Mesothelial cell of epicardium (in vitro differentiated cells): Measurements from ENCODE around the gene IL22RA1. TPM values are rescaled to one million over a fixed set of nuclear protein-coding genes. Genes with fewer than 3 reads are reported as not detected.

Experiments used
- DNase-seq, 2 experiments: peaks; one replicate each; pipeline ENCODE4 v3.0.0; 2021; ENCODE audit warnings: low spot score in 2 of 2; ENCODE audit not compliant: unreplicated experiment in 2 of 2
- H3K27ac Mint-ChIP-seq: 2 replicates; pipeline ENCODE4 v1.8.0; 2021; ENCODE audit warnings: mixed read lengths
- H3K27me3 Mint-ChIP-seq: 2 replicates; pipeline ENCODE4 v1.8.0; 2021; ENCODE audit warnings: low read depth, mixed read lengths
- H3K36me3 Mint-ChIP-seq: 2 replicates; pipeline ENCODE4 v1.8.0; 2021; ENCODE audit warnings: mixed read lengths
- H3K4me1 Mint-ChIP-seq: 2 replicates; pipeline ENCODE4 v1.8.0; 2021; ENCODE audit warnings: mixed read lengths
- H3K4me3 Mint-ChIP-seq: 2 replicates; pipeline ENCODE4 v1.8.0; 2021; ENCODE audit warnings: mild to moderate bottlenecking, moderate library complexity, mixed read lengths
- H3K9me3 Mint-ChIP-seq: 2 replicates; pipeline ENCODE4 v1.8.0; 2021; ENCODE audit warnings: mixed read lengths
- total RNA-seq: library from RNA; stranded (reverse); gene quantifications from 3 replicates; pipeline ENCODE4 v1.2.1, GENCODE V29; 2021
- TF ChIP-seq, protein P1 (sequence below): fragments of 200-600 bp; sonication (generic); IDR thresholded peaks from one replicate; pipeline ENCODE4 v1.5.0; 2021; ENCODE audit warnings: antibody characterized with exemption; ENCODE audit not compliant: unreplicated experiment

IL22RA1 gene
- total RNA-seq, 1 donor from 2014 or later: 0.09 TPM

- Mint-ChIP-seq H3K27me3 (peaks cover 3% of the 10 kb centered on the region), H3K4me3 (no peak overlapping the region), H3K4me1 (peaks cover 8% of the 10 kb centered on the region), H3K9me3 (no peaks in the 10 kb centered on the region), H3K36me3 (no peaks in the 10 kb centered on the region), H3K27ac (no peak overlapping the region)
- no peak for DNase-seq
- TF ChIP-seq, protein P1, sequence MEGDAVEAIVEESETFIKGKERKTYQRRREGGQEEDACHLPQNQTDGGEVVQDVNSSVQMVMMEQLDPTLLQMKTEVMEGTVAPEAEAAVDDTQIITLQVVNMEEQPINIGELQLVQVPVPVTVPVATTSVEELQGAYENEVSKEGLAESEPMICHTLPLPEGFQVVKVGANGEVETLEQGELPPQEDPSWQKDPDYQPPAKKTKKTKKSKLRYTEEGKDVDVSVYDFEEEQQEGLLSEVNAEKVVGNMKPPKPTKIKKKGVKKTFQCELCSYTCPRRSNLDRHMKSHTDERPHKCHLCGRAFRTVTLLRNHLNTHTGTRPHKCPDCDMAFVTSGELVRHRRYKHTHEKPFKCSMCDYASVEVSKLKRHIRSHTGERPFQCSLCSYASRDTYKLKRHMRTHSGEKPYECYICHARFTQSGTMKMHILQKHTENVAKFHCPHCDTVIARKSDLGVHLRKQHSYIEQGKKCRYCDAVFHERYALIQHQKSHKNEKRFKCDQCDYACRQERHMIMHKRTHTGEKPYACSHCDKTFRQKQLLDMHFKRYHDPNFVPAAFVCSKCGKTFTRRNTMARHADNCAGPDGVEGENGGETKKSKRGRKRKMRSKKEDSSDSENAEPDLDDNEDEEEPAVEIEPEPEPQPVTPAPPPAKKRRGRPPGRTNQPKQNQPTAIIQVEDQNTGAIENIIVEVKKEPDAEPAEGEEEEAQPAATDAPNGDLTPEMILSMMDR: no peak
Observed at GRCh38 chr1:24123611-24124010, 19.3 kb downstream of the IL22RA1 start.

DNA sequence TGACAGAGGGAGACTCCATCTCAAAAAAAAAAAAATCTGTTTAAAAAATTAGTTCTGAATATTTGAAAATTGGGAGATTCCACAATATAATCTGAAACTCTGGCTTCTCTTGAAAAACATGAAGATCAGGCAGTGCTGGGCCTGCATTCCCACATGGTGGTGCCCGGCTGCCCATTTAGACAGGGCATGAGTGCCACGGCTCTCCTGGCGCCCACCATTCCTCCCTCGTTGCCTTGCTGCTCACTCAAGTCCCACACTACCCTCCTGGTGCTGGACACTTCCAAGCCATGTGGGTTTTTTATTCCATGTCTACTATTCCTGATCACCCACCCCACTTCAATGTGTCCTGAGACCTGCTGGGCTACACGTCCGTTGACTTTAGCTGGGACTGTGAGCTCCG is 20.2 kb downstream of the IL22RA1 start:
- no peak overlapping the region for H3K27ac Mint-ChIP-seq
- no peaks in the 10 kb centered on the region for H3K36me3 Mint-ChIP-seq
- DNase-seq: no peak
- no peaks in the 10 kb centered on the region for H3K9me3 Mint-ChIP-seq
- peaks cover 3% of the 10 kb centered on the region for H3K27me3 Mint-ChIP-seq
- TF ChIP-seq, protein P1: no peak
- H3K4me3 Mint-ChIP-seq: no peak overlapping the region
- peaks cover 9% of the 10 kb centered on the region for H3K4me1 Mint-ChIP-seq

GRCh38 chr1:24121406-24121805 is 21.5 kb downstream of the IL22RA1 start:
- DNase-seq: no peak
- H3K27ac Mint-ChIP-seq: no peak overlapping the region
- H3K4me3 Mint-ChIP-seq: no peak overlapping the region
- H3K4me1 Mint-ChIP-seq: peaks cover 12% of the 10 kb centered on the region
- TF ChIP-seq, protein P1: no peak
- peaks cover 3% of the 10 kb centered on the region for H3K27me3 Mint-ChIP-seq
- no peaks in the 10 kb centered on the region for H3K9me3 Mint-ChIP-seq
- H3K36me3 Mint-ChIP-seq: no peaks in the 10 kb centered on the region

- H3K36me3 Mint-ChIP-seq: no peaks in the 10 kb centered on the region
- peaks cover 12% of the 10 kb centered on the region for H3K4me1 Mint-ChIP-seq
- no peaks in the 10 kb centered on the region for H3K9me3 Mint-ChIP-seq
- no peak for DNase-seq
- TF ChIP-seq, protein P1: no peak
- peaks cover 5% of the 10 kb centered on the region for H3K27me3 Mint-ChIP-seq
- H3K4me3 Mint-ChIP-seq: no peak overlapping the region
- H3K27ac Mint-ChIP-seq: no peak overlapping the region
Observed at GRCh38 chr1:24120965-24121364, 22.0 kb downstream of the IL22RA1 start.

DNA sequence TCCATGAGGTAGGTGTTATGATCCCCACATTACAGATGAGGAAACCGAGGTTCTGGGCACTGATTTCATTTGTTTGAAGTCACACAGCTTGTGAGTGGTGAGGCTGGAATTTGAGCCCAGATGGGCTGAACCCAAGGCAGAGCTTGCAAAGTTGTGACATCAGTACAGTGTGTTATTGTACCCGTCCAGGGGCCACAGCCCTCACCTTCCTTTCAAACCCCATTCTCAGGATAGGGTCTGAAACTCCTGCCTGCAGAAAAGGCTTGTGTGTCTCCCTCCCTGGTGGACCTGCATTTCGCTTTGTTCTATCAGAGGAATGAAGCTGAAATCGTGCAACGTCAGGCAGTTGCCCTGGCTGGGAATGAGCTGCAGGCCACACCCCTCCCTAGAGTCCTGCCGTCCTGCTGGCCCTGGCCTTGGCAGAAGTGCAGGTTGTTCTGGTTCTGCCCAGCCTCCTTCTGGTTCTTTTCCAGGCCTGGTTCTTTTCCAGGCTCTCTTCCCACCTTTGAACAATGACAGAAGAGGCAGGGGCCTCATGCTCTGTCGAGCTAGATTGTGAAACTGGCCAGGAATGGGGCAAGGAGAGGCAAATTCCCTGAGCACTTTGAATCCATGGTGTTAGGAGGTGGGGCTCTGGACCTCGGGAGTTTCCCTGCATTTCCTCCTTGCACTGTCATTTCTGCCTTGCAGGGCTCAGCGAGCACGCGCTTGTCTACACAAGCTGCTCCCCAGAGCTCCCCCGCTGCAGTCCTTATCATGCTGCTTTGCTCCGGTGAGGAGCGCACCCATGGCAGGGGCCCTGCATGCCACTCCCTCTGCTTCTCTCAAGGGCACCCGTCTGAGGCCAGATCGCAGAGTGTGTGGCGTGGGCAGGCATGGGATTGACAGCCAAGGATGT is 22.8 kb downstream of the IL22RA1 start:
- Mint-ChIP-seq H3K9me3 (no peaks in the 10 kb centered on the region), H3K4me1 (peaks cover 12% of the 10 kb centered on the region), H3K36me3 (no peaks in the 10 kb centered on the region), H3K4me3 (no peak overlapping the region), H3K27me3 (peaks cover 5% of the 10 kb centered on the region), H3K27ac (peak overlapping the region; percentile 53)
- TF ChIP-seq, protein P1: no peak
- DNase-seq: no peak
